A549 (cell line): ENCODE data around the gene SGCD.

Experiments
- CTCF ChIP-seq: fragments of >200 bp; sonication (Bioruptor Twin); formaldehyde crosslinking; IDR thresholded peaks from 3 replicates; pipeline ENCODE4 v1.5.1; 2016
- EP300 ChIP-seq, 2 experiments: fragments of >200 bp; sonication (Bioruptor Twin); formaldehyde crosslinking; IDR thresholded peaks; 2 replicates in 1 of 2; 3 replicates in 1 of 2; pipeline ENCODE4 v1.6.1; 2016 to 2017
- HDAC2 ChIP-seq: fragments of 200-600 bp; sonication (generic); IDR thresholded peaks from 2 replicates; pipeline ENCODE4 v1.6.1; 2016
- HEYL ChIP-seq: fragments of 250-450 bp; sonication (Bioruptor Pico); IDR thresholded peaks from 2 replicates; pipeline ENCODE4 v1.8.0; 2021; ENCODE audit warnings: mild to moderate bottlenecking, moderate library complexity
- NFE2L2 ChIP-seq: fragments of 150-350 bp; conservative IDR thresholded peaks from 2 replicates; pipeline ENCODE4 v1.6.1; 2014; ENCODE audit warnings: low read length
- POLR2A ChIP-seq: IDR thresholded peaks from 2 replicates; pipeline ENCODE4 v1.6.1; 2012; ENCODE audit warnings: mild to moderate bottlenecking, low read length
- POLR2AphosphoS2 ChIP-seq: conservative IDR thresholded peaks from 2 replicates; pipeline ENCODE4 v1.6.1; 2012; ENCODE audit warnings: low read length, improper control_type of control experiment, inconsistent platforms
- RCOR1 ChIP-seq: fragments of 150-350 bp; IDR thresholded peaks from 2 replicates; pipeline ENCODE4 v1.6.1; 2014; ENCODE audit warnings: antibody characterized with exemption, low read length, low read depth
- SMC3 ChIP-seq: fragments of >200 bp; sonication (Bioruptor Twin); formaldehyde crosslinking; IDR thresholded peaks from 3 replicates; pipeline ENCODE4 v1.6.1; 2018; ENCODE audit warnings: inconsistent platforms
- USF2 ChIP-seq: fragments of 450-650 bp; IDR thresholded peaks from 2 replicates; pipeline ENCODE4 v1.6.1; 2014; ENCODE audit warnings: antibody characterized with exemption
- ZNF302 ChIP-seq: fragments of 250-450 bp; sonication (Bioruptor Pico); IDR thresholded peaks from 2 replicates; pipeline ENCODE4 v1.9.0; 2021; ENCODE audit warnings: inconsistent platforms, mild to moderate bottlenecking, moderate library complexity

- TF ChIP-seq POLR2A (no peak), CTCF (no peak), EP300 (IDR thresholded peaks at IDR 0.05) (no peak), HEYL (no peak), ZNF302 (CRISPR knock-in tag) (no peak), NFE2L2 (no peak), USF2 (no peak), SMC3 (no peak), HDAC2 (no peak), POLR2AphosphoS2 (no peak), RCOR1 (no peak)
These were observed 195.9 kb downstream of the SGCD start for GRCh38 chr5:156522651-156523529.
